ENCODE data around the gene OS9. TPM values are rescaled to one million over a fixed set of nuclear protein-coding genes. Genes with fewer than 3 reads are reported as not detected.

Gene OS9
- total RNA-seq, 2 experiments from 2014 or later = 108 to 112 TPM

- CTCF ChIA-PET = no interaction called here
- Mint-ChIP-seq H3K9me3 (peaks cover 2% of the 10 kb centered on the region), H3K27ac (no peak overlapping the region), H3K36me3 (ENCODE audit: low read depth) (no peaks in the 10 kb centered on the region), H3K27me3 (peaks cover 19% of the 10 kb centered on the region), H3K4me3 (no peak overlapping the region), H3K4me1 (ENCODE audit: low read depth) (no peaks in the 10 kb centered on the region)
- intact Hi-C loops (cut with DNase I, micrococcal nuclease) = no loop called here
- TF ChIP-seq, protein P1, sequence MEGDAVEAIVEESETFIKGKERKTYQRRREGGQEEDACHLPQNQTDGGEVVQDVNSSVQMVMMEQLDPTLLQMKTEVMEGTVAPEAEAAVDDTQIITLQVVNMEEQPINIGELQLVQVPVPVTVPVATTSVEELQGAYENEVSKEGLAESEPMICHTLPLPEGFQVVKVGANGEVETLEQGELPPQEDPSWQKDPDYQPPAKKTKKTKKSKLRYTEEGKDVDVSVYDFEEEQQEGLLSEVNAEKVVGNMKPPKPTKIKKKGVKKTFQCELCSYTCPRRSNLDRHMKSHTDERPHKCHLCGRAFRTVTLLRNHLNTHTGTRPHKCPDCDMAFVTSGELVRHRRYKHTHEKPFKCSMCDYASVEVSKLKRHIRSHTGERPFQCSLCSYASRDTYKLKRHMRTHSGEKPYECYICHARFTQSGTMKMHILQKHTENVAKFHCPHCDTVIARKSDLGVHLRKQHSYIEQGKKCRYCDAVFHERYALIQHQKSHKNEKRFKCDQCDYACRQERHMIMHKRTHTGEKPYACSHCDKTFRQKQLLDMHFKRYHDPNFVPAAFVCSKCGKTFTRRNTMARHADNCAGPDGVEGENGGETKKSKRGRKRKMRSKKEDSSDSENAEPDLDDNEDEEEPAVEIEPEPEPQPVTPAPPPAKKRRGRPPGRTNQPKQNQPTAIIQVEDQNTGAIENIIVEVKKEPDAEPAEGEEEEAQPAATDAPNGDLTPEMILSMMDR (IDR thresholded peaks at IDR 0.05) = no peak
- DNase-seq (no peak), ATAC-seq (ENCODE audit: poor library complexity) (no peak)
- Histone ChIP-seq H3K4me3 (ENCODE audit: low read length) (no peak overlapping the region), H3K27ac (ENCODE audit: low read depth in 1 of 2, low read length in 2 of 2) (no peak overlapping the region), H3K4me1 (ENCODE audit: insufficient read depth, low read length) (no peaks in the 10 kb centered on the region), H3K36me3 (ENCODE audit: insufficient read depth, low read length) (no peaks in the 10 kb centered on the region), H3K9me3 (ENCODE audit: control insufficient read depth in 1 of 2, insufficient read depth in 1 of 2, low read length in 2 of 2) (peaks cover 0 to 8% of the 10 kb centered on the region in 2 experiments), H3K27me3 (ENCODE audit: control insufficient read depth in 1 of 2, insufficient read depth in 2 of 2, low read length in 2 of 2) (no peaks in the 10 kb centered on the region)
- POLR2A ChIA-PET = no interaction called here
These were observed 14.2 kb upstream of the OS9 start for GRCh38 chr12:57679697-57680096.

- H3K27me3 Mint-ChIP-seq = peaks cover 59% of the 10 kb centered on the region
- CTCF ChIA-PET = no interaction called here
These were observed 6.1 kb upstream of the OS9 start for GRCh38 chr12:57687862-57688261.

GRCh38 chr12:57688931-57689330, 5.0 kb upstream of the OS9 start:
- DNase-seq (no peak), ATAC-seq (ENCODE audit: poor library complexity) (no peak)
- TF ChIP-seq, protein P1 (IDR thresholded peaks at IDR 0.05) = no peak
- peaks cover 5% of the 10 kb centered on the region for H3K4me1 ChIP-seq (ENCODE audit: insufficient read depth, low read length)
- intact Hi-C loops (cut with DNase I, micrococcal nuclease) = no loop called here
- no peaks in the 10 kb centered on the region for H3K36me3 Mint-ChIP-seq (ENCODE audit: low read depth)
- H3K27me3 Mint-ChIP-seq = peaks cover 53% of the 10 kb centered on the region
- CTCF ChIA-PET = no interaction called here
- no peaks in the 10 kb centered on the region for H3K9me3 Mint-ChIP-seq
- H3K27ac ChIP-seq (ENCODE audit: low read depth in 1 of 2, low read length in 2 of 2) = no peak overlapping the region
- no peak overlapping the region for H3K27ac Mint-ChIP-seq
- H3K4me3 ChIP-seq (ENCODE audit: low read length) = no peak overlapping the region
- no peaks in the 10 kb centered on the region for H3K4me1 Mint-ChIP-seq (ENCODE audit: low read depth)
- no peaks in the 10 kb centered on the region for H3K9me3 ChIP-seq (ENCODE audit: control insufficient read depth in 1 of 2, insufficient read depth in 1 of 2, low read length in 2 of 2)
- peaks cover 8 to 10% of the 10 kb centered on the region in 2 experiments for H3K27me3 ChIP-seq (ENCODE audit: control insufficient read depth in 1 of 2, insufficient read depth in 2 of 2, low read length in 2 of 2)
- no peak overlapping the region for H3K4me3 Mint-ChIP-seq
- POLR2A ChIA-PET = no interaction called here
- H3K36me3 ChIP-seq (ENCODE audit: insufficient read depth, low read length) = no peaks in the 10 kb centered on the region

More at GRCh38 chr12:57687862-57688261, 6.1 kb upstream of the OS9 start:
- intact Hi-C loops (cut with DNase I, micrococcal nuclease) = no loop called here
- POLR2A ChIA-PET = no interaction called here
- Mint-ChIP-seq H3K36me3 (ENCODE audit: low read depth) (no peaks in the 10 kb centered on the region), H3K4me1 (ENCODE audit: low read depth) (no peaks in the 10 kb centered on the region), H3K27ac (no peak overlapping the region), H3K4me3 (no peak overlapping the region), H3K9me3 (no peaks in the 10 kb centered on the region)
- no peaks in the 10 kb centered on the region for H3K36me3 ChIP-seq (ENCODE audit: insufficient read depth, low read length)
- H3K27ac ChIP-seq (ENCODE audit: low read depth in 1 of 2, low read length in 2 of 2) = no peak overlapping the region
- no peaks in the 10 kb centered on the region for H3K9me3 ChIP-seq (ENCODE audit: control insufficient read depth in 1 of 2, insufficient read depth in 1 of 2, low read length in 2 of 2)
- no peaks in the 10 kb centered on the region for H3K4me1 ChIP-seq (ENCODE audit: insufficient read depth, low read length)
- ATAC-seq (ENCODE audit: poor library complexity) (no peak), DNase-seq (no peak)
- H3K4me3 ChIP-seq (ENCODE audit: low read length) = no peak overlapping the region
- peaks cover 8 to 10% of the 10 kb centered on the region in 2 experiments for H3K27me3 ChIP-seq (ENCODE audit: control insufficient read depth in 1 of 2, insufficient read depth in 2 of 2, low read length in 2 of 2)
- TF ChIP-seq, protein P1 (IDR thresholded peaks at IDR 0.05) = no peak
